Measurements from ENCODE around the gene CSMD2.

The CSMD2 gene

GRCh38 chr1:34166625-34167361 is 1.8 kb upstream of the CSMD2 start:
- H3K9ac ChIP-seq (ENCODE audit: low read depth, low read length): peak overlapping the region; percentile 66
- no peaks in the 10 kb centered on the region for H3K36me3 ChIP-seq (ENCODE audit: insufficient read depth, low read length)
- H3K9me3 ChIP-seq (ENCODE audit: control insufficient read depth, insufficient read depth, low read length): no peaks in the 10 kb centered on the region
- H3K4me1 ChIP-seq (ENCODE audit: insufficient read depth, low read length): peaks cover 3% of the 10 kb centered on the region

DNA sequence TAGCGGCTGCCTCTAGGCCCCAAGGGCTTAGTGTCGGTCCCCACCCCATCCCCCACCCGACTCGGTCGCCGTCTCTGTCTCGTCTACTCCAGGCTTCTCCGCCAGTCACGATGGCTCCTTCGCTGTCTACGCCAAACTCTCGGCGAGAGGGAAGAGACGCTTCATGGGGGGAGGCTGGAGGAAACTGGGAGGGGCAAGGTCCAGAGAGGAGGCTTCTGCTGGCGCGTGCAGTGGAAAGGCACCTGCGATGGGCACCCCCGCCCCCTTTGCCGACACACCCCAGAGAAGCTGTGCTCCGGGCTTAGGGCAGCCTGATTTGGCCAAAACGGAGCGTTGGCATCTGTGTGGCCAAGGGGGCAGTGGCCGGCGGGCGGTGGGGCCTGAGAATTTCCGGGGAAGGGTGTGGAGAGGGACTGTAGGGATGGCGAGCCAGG is 1.2 kb upstream of the CSMD2 start:
- Histone ChIP-seq H3K4me1 (ENCODE audit: insufficient read depth, low read length) (peaks cover 3% of the 10 kb centered on the region; the same call in 1 of the 2 replicates), H3K9ac (ENCODE audit: low read depth, low read length) (peak overlapping the region; percentile 66), H3K36me3 (ENCODE audit: insufficient read depth, low read length) (no peaks in the 10 kb centered on the region), H3K9me3 (ENCODE audit: control insufficient read depth, insufficient read depth, low read length) (no peaks in the 10 kb centered on the region)

GRCh38 chr1:34165422-34165921 is 442 bp upstream of the CSMD2 start:
- Histone ChIP-seq H3K9ac (ENCODE audit: low read depth, low read length) (peak overlapping the region; percentile 73), H3K4me1 (ENCODE audit: insufficient read depth, low read length) (peaks cover 3% of the 10 kb centered on the region; the same call in 1 of the 2 replicates), H3K9me3 (ENCODE audit: control insufficient read depth, insufficient read depth, low read length) (no peaks in the 10 kb centered on the region), H3K36me3 (ENCODE audit: insufficient read depth, low read length) (no peaks in the 10 kb centered on the region)

GRCh38 chr1:34163792-34164731 is 968 bp downstream of the CSMD2 start:
- no peaks in the 10 kb centered on the region for H3K36me3 ChIP-seq (ENCODE audit: insufficient read depth, low read length)
- H3K9me3 ChIP-seq (ENCODE audit: control insufficient read depth, insufficient read depth, low read length): no peaks in the 10 kb centered on the region
- peak overlapping the region; percentile 73 for H3K9ac ChIP-seq (ENCODE audit: low read depth, low read length)
- H3K4me1 ChIP-seq (ENCODE audit: insufficient read depth, low read length): 0 out of 2 replicates have a peak, but pooled peaks cover 3% of the 10 kb centered on the region

DNA sequence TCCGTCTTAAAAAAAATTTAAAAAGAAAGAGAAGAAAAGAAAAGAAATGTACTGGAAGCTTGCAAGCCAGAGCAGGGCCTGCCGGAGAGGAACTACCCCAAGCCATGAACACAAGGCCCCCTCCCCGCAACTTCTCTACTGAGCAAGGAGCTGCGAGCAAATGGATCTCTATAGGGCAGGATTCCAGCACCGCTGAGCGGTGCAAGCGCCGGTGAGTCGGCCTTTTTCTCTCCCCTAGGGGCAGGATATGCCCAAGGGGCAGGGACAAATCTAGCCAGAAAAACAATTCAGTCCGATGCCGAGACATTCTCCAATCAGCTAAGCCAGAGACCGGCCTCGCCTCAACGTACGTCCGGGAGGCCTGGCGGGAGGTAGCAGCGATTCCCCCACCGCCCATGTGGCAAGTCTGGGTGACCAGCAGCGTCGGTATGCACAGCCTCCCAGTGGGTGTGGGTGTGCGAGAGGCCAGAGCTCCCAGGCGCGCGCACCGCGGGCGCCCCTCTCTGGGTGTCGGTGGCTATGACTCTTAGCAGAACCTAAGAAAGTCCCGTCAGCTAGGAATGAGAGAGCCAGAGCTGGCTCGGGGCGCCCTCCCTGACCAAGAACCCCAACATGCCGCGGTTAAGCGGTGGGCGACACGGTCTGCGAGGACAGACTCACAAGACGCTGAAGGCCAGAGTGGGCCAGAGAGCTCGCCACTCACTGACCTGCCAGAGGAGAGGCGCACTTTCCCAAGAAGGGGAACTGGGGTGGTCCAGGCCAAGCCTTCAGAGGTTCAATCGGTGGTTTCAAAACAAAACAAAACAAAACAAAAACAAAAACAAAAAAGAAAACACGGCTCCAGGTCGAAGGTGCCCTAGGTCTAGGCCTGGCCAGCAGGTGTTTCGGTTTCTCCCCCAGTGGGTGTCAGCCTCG is 1.9 kb downstream of the CSMD2 start:
- Histone ChIP-seq H3K36me3 (ENCODE audit: insufficient read depth, low read length) (no peaks in the 10 kb centered on the region), H3K9me3 (ENCODE audit: control insufficient read depth, insufficient read depth, low read length) (no peaks in the 10 kb centered on the region), H3K9ac (ENCODE audit: low read depth, low read length) (peak overlapping the region; percentile 73), H3K4me1 (ENCODE audit: insufficient read depth, low read length) (no peaks in the 10 kb centered on the region)

GRCh38 chr1:34156739-34157138 is 8.3 kb downstream of the CSMD2 start:
- no peak overlapping the region for H3K9ac ChIP-seq (ENCODE audit: low read depth, low read length)
- H3K4me1 ChIP-seq (ENCODE audit: insufficient read depth, low read length): 0 out of 2 replicates have a peak, but pooled peaks cover 8% of the 10 kb centered on the region
- H3K36me3 ChIP-seq (ENCODE audit: insufficient read depth, low read length): no peaks in the 10 kb centered on the region
- H3K9me3 ChIP-seq (ENCODE audit: control insufficient read depth, insufficient read depth, low read length): no peaks in the 10 kb centered on the region

DNA sequence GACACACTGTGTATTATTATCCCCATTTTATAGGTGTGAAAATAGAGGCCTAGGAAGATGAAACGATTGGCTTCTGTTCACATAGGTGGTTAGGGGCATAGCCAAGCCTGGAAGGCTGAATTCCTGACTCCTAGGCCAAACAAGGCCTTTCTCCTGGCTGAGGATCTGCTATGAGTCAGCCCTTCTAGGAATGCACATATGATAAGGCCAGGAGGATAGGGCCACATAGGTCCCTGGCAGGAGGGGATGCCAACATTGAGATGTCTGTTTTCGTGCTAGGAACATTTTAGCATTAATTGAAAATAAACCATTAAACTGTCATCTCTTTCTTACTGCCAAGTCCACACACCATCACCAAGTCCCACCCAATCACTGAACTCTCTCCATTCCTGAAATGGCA is 9.2 kb downstream of the CSMD2 start:
- Histone ChIP-seq H3K4me1 (ENCODE audit: insufficient read depth, low read length) (0 out of 2 replicates have a peak, but pooled peaks cover 8% of the 10 kb centered on the region), H3K36me3 (ENCODE audit: insufficient read depth, low read length) (no peaks in the 10 kb centered on the region), H3K9ac (ENCODE audit: low read depth, low read length) (no peak overlapping the region), H3K9me3 (ENCODE audit: control insufficient read depth, insufficient read depth, low read length) (no peaks in the 10 kb centered on the region)

DNA sequence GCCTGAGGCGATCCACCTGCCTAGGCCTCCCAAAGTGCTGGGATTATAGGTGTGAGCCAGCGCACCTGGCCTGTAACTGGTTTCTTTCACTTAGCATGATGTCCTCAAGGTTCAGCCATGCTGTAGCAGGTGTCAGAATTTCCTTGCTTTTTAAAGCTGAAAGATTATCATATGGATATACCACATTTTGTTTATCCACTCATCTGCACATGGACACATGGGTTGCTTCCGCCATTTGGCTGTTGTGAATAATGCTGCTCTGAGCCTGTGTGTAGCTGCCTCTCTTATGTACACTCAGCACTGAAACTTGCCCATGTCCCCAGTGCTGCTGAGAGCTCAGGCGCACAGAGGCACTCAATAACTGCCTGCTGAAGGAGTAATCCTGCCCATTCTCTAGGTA is 11.8 kb downstream of the CSMD2 start:
- Histone ChIP-seq H3K9ac (ENCODE audit: low read depth, low read length) (no peak overlapping the region), H3K4me1 (ENCODE audit: insufficient read depth, low read length) (peaks cover 18% of the 10 kb centered on the region), H3K36me3 (ENCODE audit: insufficient read depth, low read length) (no peaks in the 10 kb centered on the region), H3K9me3 (ENCODE audit: control insufficient read depth, insufficient read depth, low read length) (no peaks in the 10 kb centered on the region)

DNA sequence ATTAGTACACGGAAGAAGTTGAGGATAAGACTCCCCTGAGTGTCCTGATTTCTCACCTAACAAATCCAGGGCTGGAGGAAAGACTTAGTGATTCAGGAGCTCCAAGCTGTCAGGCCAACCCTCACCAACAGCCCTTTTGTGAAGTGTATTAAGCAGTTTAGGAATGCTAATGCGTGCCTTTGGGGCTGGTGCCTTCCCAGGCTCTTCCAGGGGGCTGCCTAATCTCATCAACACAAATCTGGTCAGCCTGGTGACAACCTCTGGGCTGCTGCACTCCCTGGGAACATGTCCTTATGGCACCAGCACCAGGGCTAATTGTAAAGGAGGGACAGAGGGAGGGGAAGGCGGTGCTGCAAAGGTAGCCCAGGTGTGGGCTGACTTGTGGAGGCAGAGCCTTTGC is 15.5 kb downstream of the CSMD2 start:
- Histone ChIP-seq H3K4me1 (ENCODE audit: insufficient read depth, low read length) (peaks cover 15% of the 10 kb centered on the region), H3K9ac (ENCODE audit: low read depth, low read length) (no peak overlapping the region), H3K36me3 (ENCODE audit: insufficient read depth, low read length) (no peaks in the 10 kb centered on the region), H3K9me3 (ENCODE audit: control insufficient read depth, insufficient read depth, low read length) (no peaks in the 10 kb centered on the region)

GRCh38 chr1:34147301-34147700 is 17.7 kb downstream of the CSMD2 start:
- Histone ChIP-seq H3K9me3 (ENCODE audit: control insufficient read depth, insufficient read depth, low read length) (no peaks in the 10 kb centered on the region), H3K4me1 (ENCODE audit: insufficient read depth, low read length) (peaks cover 15% of the 10 kb centered on the region), H3K9ac (ENCODE audit: low read depth, low read length) (no peak overlapping the region)

GRCh38 chr1:34144766-34145165 is 20.3 kb downstream of the CSMD2 start:
- no peaks in the 10 kb centered on the region for H3K36me3 ChIP-seq (ENCODE audit: insufficient read depth, low read length)
- no peak overlapping the region for H3K9ac ChIP-seq (ENCODE audit: low read depth, low read length)
- peaks cover 15% of the 10 kb centered on the region for H3K4me1 ChIP-seq (ENCODE audit: insufficient read depth, low read length)
- H3K9me3 ChIP-seq (ENCODE audit: control insufficient read depth, insufficient read depth, low read length): no peaks in the 10 kb centered on the region

More at GRCh38 chr1:34147301-34147700, 17.7 kb downstream of the CSMD2 start:
- no peaks in the 10 kb centered on the region for H3K36me3 ChIP-seq (ENCODE audit: insufficient read depth, low read length)

DNA sequence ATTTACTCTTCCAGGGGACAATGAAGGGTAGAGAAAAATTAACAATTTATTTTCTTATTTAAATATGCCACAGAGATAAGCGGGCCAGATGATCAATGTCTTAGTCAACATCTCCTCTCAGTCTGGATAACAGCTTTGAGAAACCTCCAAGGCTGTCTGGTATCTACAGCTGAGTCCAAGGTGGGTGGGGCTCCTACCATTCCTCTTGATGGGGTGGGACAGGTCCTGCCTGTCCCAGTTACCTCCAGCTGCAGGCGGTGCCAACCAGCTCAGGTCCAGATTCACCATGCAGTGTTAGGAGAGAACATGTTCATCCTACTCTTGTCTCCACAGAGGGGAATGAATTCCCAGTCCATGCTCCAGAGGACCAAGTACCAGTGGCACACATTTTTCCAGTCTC is 21.1 kb downstream of the CSMD2 start:
- Histone ChIP-seq H3K4me1 (ENCODE audit: insufficient read depth, low read length) (peaks cover 8% of the 10 kb centered on the region; the same call in 1 of the 2 replicates), H3K9ac (ENCODE audit: low read depth, low read length) (no peak overlapping the region), H3K36me3 (ENCODE audit: insufficient read depth, low read length) (no peaks in the 10 kb centered on the region), H3K9me3 (ENCODE audit: control insufficient read depth, insufficient read depth, low read length) (no peaks in the 10 kb centered on the region)

DNA sequence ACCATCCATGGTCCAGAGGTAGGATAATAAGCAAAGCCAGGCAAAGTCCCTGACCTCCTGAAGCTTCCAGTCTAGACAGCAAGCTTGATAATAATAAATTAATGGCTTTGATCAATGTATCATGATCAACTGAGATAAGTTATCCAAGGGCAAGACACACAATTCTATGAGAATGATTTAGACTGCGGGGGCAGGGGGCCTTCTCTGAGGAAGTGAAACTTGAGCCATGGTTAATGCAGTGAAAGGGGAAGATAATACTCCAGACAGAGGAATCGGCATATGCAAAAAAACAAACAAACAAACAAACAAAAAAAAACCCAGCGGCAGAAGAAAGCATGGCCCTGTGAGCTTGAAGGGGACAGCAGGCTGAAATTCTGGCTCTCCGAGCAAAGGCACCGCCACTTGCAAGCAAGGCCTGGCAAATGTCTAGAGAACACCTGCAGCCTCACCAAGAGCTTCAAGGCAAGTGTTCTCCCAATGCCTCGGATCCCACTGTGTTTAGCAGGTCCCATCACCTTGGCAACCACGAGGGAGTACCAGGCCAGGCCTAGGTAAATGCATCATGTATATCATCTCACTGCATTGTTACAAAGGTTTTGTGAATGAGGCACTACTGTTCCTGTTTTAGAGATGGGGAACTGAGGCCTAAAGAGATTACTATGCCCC is 24.9 kb downstream of the CSMD2 start:
- Histone ChIP-seq H3K36me3 (ENCODE audit: insufficient read depth, low read length) (no peaks in the 10 kb centered on the region), H3K9ac (ENCODE audit: low read depth, low read length) (no peak overlapping the region)

More for the DNA sequence above, 24.9 kb downstream of the CSMD2 start:
- Histone ChIP-seq H3K9me3 (ENCODE audit: control insufficient read depth, insufficient read depth, low read length) (no peaks in the 10 kb centered on the region), H3K4me1 (ENCODE audit: insufficient read depth, low read length) (no peaks in the 10 kb centered on the region)

Measured in ES-I3 (cell line).